ENCODE measurements around the gene DLST.

The DLST gene

DNA sequence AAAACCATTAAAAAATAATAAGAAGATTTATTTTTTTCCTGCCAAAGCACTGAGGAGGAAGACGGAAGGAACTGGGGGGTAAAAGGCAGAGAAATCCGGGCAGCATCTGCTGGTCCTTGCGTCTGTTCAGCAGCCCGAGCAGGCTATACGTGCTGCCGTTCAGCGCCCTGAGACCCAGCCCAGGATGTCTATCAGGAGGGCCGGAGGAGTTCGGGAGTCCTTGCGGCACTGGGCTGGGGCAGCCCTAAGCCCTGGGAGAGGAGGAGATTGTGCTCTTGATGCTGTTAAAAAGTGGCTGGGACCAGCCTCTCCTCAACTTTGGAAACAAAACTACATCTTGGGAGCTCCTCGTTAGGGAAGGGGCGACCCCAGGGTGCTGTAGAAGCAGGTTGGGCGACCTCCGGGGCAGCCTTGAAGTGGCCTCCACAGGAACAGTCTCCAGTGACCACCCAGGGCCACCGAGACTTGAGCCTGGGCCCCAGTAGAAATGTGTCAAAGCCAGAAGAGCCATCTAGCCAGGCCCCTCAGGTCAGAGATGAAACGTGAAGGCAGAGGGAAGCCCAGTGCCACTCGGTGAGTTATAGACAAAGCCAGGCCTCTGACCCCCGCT is 59.3 kb downstream of the DLST start:
- no peak for DNase-seq (ENCODE audit: low read depth)

GRCh38 chr14:74941676-74942097 is 60.0 kb downstream of the DLST start:
- DNase-seq (ENCODE audit: low read depth), result peak; percentile 62

DNA sequence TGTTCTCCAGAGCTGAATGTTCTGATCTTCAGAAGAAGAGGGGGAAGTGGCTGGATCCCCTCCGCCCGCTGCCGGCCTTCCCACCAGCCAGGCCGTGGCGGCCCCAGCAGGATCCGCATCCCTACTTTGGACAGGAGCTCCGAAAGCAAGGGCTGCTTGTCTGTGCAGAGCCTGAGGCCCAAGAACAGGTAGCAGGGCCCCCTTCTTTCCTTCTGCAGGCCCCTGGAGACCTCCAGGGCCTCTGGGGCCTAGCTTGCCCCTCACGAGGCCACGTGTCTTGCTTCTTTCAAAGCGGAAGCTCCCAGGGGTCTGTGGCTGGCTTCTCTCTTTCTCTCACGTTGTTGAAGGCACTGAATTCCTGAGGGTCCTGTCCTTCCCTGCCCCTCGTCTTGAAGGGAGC is 60.5 kb downstream of the DLST start:
- no peak for DNase-seq (ENCODE audit: low read depth)

GRCh38 chr14:74942608-74943007 is 60.9 kb downstream of the DLST start:
- no peak for DNase-seq (ENCODE audit: low read depth)

DNA sequence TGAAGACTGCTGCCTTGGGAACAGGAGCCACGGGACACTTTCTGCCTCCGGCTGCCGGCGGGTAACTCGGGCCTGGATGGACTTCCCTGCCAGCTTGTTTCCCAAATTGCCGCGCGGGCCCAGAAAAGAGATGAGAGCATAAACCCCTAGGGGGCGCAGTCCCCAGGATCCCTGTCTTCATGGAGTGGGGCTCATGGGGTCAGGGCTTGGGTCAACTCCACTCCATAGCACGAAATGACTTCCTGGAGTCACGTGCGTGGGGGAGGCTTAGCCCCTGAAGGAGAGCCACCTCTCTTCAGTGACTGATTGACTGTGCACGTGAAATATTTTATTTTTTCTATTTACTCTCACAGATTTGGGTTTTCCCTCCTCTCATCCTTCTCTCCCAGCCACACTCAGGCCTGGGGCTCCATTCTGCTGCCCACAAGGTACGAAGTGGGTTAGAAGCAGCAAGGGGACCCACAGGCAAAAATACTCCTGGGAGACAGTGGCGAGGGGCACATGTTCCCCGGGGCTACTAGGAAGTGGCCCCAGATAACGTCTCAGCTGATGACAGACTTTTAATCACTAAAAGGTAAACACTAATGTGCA is 63.6 kb downstream of the DLST start:
- DNase-seq (ENCODE audit: low read depth), result peak; percentile 39

DNA sequence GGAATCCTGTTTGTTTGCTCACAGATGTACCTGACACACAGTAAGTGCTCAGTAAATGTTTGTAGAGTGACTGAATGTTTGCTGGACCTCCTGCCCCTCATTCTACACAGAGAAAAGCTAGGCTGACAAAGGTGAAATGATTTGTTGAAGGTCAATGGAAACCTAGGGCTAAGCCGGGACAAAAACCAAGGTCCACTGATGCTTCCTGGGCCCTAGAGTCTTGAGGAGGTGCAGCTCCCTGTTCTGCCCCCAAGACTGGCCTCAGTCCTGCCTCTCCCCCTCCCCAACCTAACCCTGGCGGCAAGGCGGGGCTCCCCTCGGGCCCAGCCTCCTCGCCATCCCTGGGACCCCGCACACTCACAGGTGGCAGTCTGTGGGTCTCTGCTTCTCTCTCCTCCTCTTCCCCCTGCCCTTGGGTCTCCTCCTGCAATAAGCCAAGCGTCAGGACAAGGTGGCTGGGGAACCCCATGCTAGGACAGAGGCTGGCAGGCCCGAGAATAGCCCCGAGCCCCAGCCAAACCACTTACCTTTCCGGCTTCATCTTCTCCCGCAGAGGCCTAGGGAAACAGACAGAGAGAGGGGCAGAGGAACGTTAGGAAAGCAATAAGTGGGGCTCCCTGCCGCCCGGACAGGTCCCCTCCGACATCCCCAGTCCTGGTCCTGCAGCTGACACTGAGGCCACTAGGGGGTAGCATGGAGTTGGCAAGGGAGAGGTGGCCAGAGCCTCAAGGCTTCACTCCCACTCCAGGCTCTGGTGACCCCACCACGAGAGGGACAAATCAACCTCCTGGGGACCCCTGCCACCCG is 64.3 kb downstream of the DLST start:
- DNase-seq (ENCODE audit: low read depth), result peak; percentile 68

GRCh38 chr14:74946659-74947281 is 65.1 kb downstream of the DLST start:
- DNase-seq (ENCODE audit: low read depth), result no peak

DNA sequence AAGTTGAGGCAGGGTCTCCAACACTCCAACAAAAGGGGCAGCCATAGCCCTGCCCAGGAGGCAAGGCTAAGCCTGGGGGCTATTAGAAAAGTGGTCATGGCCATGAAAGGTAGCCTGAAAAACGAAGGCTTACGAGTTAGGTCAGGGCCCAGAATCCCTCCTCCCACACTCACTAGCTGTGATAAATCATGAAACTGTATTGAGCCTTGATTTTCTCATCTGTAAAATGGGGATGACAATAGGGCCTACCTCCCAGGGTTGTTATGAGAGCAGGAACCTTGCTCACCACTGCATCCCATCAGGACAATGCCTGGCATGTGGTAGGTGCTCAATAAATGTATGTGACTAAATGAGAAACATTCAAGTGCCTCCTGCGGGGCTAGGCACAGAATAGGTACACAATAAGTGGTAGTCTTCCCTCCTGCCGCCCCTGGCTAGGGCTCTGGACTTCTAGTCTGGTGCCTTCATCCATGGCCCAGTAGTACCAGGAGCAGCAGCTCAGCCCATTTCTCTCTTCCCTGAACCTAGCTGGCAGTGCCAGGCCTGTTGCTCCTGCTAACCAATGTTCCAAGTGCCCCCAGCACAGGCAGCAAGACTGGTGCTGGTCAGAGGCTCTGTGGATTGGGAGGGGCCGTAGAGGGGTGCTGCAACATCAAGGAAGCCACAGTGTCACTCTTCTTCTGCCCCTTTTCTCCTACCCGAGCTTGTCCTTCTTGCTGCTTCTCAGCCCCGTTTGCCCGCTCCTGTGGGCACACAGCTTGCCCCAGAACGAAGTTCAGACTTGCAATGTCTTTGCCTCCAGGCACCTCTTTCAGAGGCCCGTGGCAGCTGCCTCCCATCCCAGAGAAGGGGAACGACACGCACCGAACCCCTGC is 65.9 kb downstream of the DLST start:
- DNase-seq (ENCODE audit: low read depth), result no peak

DNA sequence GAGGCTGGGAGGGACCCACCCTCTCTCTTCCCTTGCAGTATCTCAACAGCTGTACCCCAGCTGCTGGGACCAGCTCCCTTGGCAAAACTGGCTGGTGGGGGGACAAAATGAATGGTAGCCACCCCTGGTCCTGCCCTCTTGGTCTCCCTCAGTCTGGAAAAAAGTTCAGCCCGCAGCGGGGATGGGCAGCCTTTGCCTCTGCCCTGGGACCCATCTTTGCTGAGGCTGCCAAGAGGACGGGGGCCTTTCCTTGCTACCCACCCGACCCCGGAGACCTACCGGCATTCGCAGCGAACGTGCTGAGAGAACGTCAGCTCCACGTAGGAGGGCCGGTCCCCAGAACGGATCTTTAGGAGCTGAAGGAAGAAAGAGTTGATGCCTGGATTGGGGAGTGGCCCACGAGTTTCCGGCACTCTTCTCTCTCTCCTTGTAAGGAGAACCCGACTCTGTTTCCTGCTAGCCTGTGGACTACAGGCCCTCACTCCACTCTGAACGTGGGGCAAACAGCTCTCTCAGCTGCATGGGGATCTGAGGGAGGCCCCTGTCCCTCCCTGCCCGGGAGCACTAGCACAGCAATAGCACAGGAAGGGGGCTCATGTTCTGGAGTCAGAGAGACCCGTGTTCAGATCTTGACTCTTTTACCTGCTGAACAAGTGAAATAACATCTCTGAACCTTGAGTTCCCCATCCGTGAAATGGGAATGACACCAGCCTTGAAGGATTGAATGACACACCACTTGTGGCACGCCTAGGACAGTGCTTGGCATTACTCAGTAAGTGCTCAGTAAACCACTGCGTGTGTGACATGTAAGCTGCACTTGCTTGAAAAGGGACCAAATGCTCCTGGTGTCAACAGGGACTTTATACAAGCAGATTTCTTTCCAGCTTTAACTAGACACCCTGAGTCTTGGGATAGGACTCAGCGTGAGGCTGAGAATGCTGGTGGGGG is 66.8 kb downstream of the DLST start:
- no peak for DNase-seq (ENCODE audit: low read depth)

- no peak for DNase-seq (ENCODE audit: low read depth)
These were observed 67.5 kb downstream of the DLST start for GRCh38 chr14:74949191-74949601.

DNA sequence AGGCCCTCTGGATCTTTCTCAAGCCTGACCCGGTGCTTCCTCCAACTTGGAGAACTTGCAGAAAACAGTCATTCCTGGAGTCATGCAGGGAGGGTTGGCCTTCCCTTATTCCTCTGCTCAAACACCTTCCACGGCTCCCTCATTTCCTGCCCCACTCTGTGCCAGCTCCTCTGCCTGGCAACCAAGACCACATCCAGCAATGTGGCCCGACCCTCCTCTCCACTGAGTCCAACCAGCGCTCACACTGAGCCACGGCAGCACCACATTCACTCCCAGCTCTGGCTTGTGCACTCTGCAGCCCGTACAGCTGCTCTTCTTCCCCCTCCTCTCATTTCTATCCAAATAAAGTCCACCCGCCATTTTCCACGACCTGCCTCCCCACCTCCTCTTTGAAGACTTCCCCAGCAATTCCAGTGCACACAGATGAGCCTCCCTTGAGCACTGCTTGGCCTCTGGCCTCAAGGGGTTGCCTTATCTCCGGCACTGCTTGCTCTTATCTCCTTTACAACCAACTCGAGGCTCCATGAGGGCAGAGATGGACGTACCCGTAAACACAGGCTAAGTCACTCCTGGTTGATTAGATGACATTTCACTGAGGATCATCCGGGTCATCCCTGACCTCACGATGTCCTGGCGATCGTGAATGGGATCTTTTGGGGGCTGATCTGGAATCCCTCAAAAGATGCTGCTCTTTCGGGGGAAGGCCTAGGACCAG is 68.3 kb downstream of the DLST start:
- DNase-seq (ENCODE audit: low read depth), result no peak

GRCh38 chr14:74950795-74951442 is 69.2 kb downstream of the DLST start:
- DNase-seq (ENCODE audit: low read depth), result no peak

DNA sequence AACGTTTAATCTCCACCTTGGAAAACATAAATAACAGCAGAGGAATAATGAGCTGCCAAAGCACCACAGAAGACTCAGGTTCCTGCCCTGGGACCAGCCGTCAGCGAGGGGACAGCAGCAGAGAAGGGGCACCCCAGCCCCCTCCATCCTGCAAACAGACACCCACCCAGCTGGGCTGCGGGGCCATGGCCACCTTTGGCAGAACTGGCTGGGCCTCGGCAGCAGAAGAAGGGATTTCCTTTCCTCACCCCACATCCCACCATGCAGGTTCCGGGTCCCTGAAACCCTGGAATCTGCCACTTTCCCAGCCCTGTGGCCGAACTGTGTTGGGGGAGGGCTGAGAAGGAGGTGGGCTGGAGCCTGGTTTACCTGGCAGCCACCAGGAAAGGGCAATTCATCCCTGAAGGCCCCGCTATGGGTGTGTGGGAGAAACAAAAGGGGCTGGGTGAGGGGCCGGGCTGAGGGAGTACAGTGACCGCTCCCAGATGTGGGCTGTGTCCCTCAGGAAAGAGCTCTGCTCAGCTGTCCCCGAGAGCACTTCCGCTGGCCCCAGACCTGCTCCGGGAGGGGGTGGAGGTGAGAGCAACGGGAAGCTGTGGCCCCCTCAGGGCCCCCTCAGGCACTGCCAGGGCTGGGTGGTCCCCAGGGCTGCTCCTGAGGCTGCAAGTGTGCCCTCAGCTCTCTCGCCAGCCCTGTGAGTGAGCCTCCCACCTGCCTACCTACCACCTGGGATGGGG is 69.9 kb downstream of the DLST start:
- DNase-seq (ENCODE audit: low read depth), result no peak

DNA sequence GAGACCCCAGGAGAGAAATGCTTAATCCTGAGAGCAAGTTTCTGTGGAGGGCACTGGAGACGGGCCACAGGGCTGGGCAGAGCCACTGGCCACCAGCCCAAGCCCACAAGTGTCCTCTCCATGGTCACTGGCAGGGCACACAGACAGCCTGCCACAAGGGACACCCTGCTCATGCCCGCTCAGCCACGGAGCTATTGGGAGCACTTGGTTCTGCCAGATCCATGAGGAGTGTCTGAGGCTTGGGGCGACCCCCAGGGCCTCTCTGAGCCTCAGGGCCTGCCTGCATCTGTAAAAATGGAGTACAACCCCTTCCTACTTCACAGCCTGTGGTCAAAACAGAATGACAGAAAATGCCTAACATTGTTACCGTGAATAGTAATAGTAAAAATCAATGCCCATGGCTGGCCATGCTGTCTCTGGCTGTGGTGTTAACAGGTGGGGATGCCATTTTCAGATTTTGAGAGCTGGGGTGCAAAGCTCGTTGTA is 70.5 kb downstream of the DLST start:
- DNase-seq (ENCODE audit: low read depth), result no peak

GRCh38 chr14:74952697-74953484 is 71.2 kb downstream of the DLST start:
- DNase-seq (ENCODE audit: low read depth), result no peak

Measured in activated T-cell treated with anti-CD3 and anti-CD28 coated beads for 48 hours (primary cell).